A549 (cell line): ENCODE measurements around the gene NEDD4L.

Source experiments
- BHLHE40 ChIP-seq: IDR thresholded peaks from 2 replicates; pipeline ENCODE4 v1.6.1; 2012; ENCODE audit warnings: low read depth, low read length, inconsistent platforms
- CHD4 ChIP-seq: fragments of 200-600 bp; sonication (generic); IDR thresholded peaks from 2 replicates; pipeline ENCODE4 v1.6.1; 2016; ENCODE audit warnings: antibody characterized with exemption, mild to moderate bottlenecking, borderline replicate concordance
- MAFK ChIP-seq: fragments of 450-650 bp; IDR thresholded peaks from 2 replicates; pipeline ENCODE4 v1.6.1; 2014; ENCODE audit not compliant: partially characterized antibody
- NFE2L2 ChIP-seq: fragments of 150-350 bp; conservative IDR thresholded peaks from 2 replicates; pipeline ENCODE4 v1.6.1; 2014; ENCODE audit warnings: low read length
- POLR2A ChIP-seq: IDR thresholded peaks from 2 replicates; pipeline ENCODE4 v1.6.1; 2012; ENCODE audit warnings: mild to moderate bottlenecking, low read length
- POLR2AphosphoS2 ChIP-seq: conservative IDR thresholded peaks from 2 replicates; pipeline ENCODE4 v1.6.1; 2012; ENCODE audit warnings: low read length, improper control_type of control experiment, inconsistent platforms
- RAD21 ChIP-seq, 2 experiments: fragments of >200 bp in 1 of 2; sonication (Bioruptor Twin) in 1 of 2; formaldehyde crosslinking in 1 of 2; IDR thresholded peaks in 1 of 2; conservative IDR thresholded peaks in 1 of 2; 2 replicates in 1 of 2; 3 replicates in 1 of 2; pipeline ENCODE4 v1.6.1; 2012 to 2018; ENCODE audit warnings: inconsistent platforms in 1 of 2
- SREBF2 ChIP-seq: fragments of 450-650 bp; IDR thresholded peaks from 2 replicates; pipeline ENCODE4 v1.6.1; 2014; ENCODE audit warnings: mild to moderate bottlenecking, moderate library complexity
- TF ChIP-seq, protein P1 (sequence below): fragments of >200 bp; sonication (Bioruptor Twin); formaldehyde crosslinking; IDR thresholded peaks from 3 replicates; pipeline ENCODE4 v1.5.1; 2016
- TF ChIP-seq, protein P2 (sequence below): fragments of 150-350 bp; IDR thresholded peaks from 2 replicates; pipeline ENCODE4 v1.6.1; 2014; ENCODE audit warnings: low read depth, mild to moderate bottlenecking, low read length
- TF ChIP-seq, protein P3 (sequence below): fragments of 450-650 bp; IDR thresholded peaks from 2 replicates; pipeline ENCODE4 v1.6.1; 2014; ENCODE audit warnings: antibody characterized with exemption

DNA sequence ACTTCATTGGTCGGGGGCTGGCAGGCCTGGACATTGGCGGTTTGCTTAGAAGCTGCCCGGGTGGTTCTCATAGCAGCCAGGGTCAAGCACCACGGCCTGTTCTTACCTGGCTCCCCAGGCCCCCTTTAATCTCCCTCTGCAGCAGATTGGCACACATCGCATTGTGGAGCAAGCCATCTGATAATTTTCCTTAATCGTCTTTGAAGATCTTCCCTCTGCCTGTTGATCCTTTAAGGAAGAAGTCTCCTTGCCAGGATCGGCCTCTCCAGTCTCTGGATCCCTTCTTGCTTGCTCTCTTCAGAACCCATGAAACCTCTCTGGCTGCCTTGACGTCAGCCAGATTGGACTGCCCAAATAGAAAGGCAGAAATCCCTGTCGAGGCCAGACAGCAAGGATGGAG, 75.8 kb downstream of the NEDD4L start:
- TF ChIP-seq, protein P1, sequence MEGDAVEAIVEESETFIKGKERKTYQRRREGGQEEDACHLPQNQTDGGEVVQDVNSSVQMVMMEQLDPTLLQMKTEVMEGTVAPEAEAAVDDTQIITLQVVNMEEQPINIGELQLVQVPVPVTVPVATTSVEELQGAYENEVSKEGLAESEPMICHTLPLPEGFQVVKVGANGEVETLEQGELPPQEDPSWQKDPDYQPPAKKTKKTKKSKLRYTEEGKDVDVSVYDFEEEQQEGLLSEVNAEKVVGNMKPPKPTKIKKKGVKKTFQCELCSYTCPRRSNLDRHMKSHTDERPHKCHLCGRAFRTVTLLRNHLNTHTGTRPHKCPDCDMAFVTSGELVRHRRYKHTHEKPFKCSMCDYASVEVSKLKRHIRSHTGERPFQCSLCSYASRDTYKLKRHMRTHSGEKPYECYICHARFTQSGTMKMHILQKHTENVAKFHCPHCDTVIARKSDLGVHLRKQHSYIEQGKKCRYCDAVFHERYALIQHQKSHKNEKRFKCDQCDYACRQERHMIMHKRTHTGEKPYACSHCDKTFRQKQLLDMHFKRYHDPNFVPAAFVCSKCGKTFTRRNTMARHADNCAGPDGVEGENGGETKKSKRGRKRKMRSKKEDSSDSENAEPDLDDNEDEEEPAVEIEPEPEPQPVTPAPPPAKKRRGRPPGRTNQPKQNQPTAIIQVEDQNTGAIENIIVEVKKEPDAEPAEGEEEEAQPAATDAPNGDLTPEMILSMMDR, result no peak
- no peak for TF ChIP-seq MAFK
- TF ChIP-seq, protein P2, sequence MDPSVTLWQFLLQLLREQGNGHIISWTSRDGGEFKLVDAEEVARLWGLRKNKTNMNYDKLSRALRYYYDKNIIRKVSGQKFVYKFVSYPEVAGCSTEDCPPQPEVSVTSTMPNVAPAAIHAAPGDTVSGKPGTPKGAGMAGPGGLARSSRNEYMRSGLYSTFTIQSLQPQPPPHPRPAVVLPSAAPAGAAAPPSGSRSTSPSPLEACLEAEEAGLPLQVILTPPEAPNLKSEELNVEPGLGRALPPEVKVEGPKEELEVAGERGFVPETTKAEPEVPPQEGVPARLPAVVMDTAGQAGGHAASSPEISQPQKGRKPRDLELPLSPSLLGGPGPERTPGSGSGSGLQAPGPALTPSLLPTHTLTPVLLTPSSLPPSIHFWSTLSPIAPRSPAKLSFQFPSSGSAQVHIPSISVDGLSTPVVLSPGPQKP, result no peak
- no peak for TF ChIP-seq POLR2A
- no peak for TF ChIP-seq RAD21 (conservative IDR thresholded peaks at IDR 0.05 in 1 of 2, IDR thresholded peaks at IDR 0.05 in 1 of 2)
- no peak for TF ChIP-seq BHLHE40
- no peak for TF ChIP-seq NFE2L2
- TF ChIP-seq, protein P3, sequence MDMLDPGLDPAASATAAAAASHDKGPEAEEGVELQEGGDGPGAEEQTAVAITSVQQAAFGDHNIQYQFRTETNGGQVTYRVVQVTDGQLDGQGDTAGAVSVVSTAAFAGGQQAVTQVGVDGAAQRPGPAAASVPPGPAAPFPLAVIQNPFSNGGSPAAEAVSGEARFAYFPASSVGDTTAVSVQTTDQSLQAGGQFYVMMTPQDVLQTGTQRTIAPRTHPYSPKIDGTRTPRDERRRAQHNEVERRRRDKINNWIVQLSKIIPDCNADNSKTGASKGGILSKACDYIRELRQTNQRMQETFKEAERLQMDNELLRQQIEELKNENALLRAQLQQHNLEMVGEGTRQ, result no peak
- TF ChIP-seq CHD4, result no peak
- TF ChIP-seq POLR2AphosphoS2, result no peak
- no peak for TF ChIP-seq SREBF2
